GM23248 (cell line): ENCODE measurements around the gene ZBTB45. TPM values are rescaled to one million over a fixed set of nuclear protein-coding genes. Genes with fewer than 3 reads are reported as not detected.
"Not testable (repeated sequence)": the region's sequence is repeated elsewhere in the genome, so short reads cannot be mapped to it uniquely, and the experiment has no call there.

Experiments
- DNase-seq: peaks from one replicate; pipeline ENCODE4 v3.0.0-alpha.2; 2015
- H2AFZ ChIP-seq: fragments of 200-600 bp; sonication (generic); 2 replicates; pipeline ENCODE4 v1.6.1; 2016; ENCODE audit warnings: antibody characterized with exemption
- H3F3A ChIP-seq: fragments of 200-600 bp; sonication (generic); 2 replicates; pipeline ENCODE4 v1.6.1; 2016; ENCODE audit warnings: mild to moderate bottlenecking, antibody characterized with exemption, mixed run types; ENCODE audit not compliant: insufficient read depth
- H3K27ac ChIP-seq: fragments of 200-600 bp; sonication (generic); 2 replicates; pipeline ENCODE4 v1.5.1; 2016; ENCODE audit warnings: mild to moderate bottlenecking
- H3K27me3 ChIP-seq: fragments of 200-600 bp; sonication (generic); replicated peaks from 2 replicates; pipeline ENCODE4 v1.6.1; 2016; ENCODE audit warnings: mild to moderate bottlenecking; ENCODE audit not compliant: insufficient read depth
- H3K36me3 ChIP-seq: fragments of 200-600 bp; sonication (generic); 2 replicates; pipeline ENCODE4 v1.6.1; 2016; ENCODE audit warnings: low read depth, mild to moderate bottlenecking
- H3K4me1 ChIP-seq: fragments of 200-600 bp; sonication (generic); 2 replicates; pipeline ENCODE4 v1.6.1; 2016; ENCODE audit warnings: mild to moderate bottlenecking; ENCODE audit not compliant: insufficient read depth
- H3K4me2 ChIP-seq: fragments of 200-600 bp; sonication (generic); one replicate; pipeline ENCODE4 v1.6.1; 2016; ENCODE audit warnings: mild to moderate bottlenecking; ENCODE audit not compliant: unreplicated experiment
- H3K4me3 ChIP-seq: fragments of 200-600 bp; sonication (generic); 2 replicates; pipeline ENCODE4 v1.5.1; 2016; ENCODE audit warnings: mild to moderate bottlenecking
- H3K79me2 ChIP-seq: fragments of 200-600 bp; sonication (generic); 2 replicates; pipeline ENCODE4 v1.6.1; 2016; ENCODE audit warnings: mild to moderate bottlenecking; ENCODE audit not compliant: insufficient read depth
- H3K9ac ChIP-seq: fragments of 200-600 bp; sonication (generic); 2 replicates; pipeline ENCODE4 v1.6.1; 2016; ENCODE audit warnings: mild to moderate bottlenecking
- H3K9me2 ChIP-seq: fragments of 200-600 bp; sonication (generic); 2 replicates; pipeline ENCODE4 v1.6.1; 2016; ENCODE audit warnings: mixed run types, mild to moderate bottlenecking, moderate library complexity; ENCODE audit not compliant: insufficient read depth
- H3K9me3 ChIP-seq: fragments of 200-600 bp; sonication (generic); one replicate; pipeline ENCODE4 v1.6.1; 2017; ENCODE audit warnings: low read depth
- H4K20me1 ChIP-seq: fragments of 200-600 bp; sonication (generic); 2 replicates; pipeline ENCODE4 v1.6.0; 2016; ENCODE audit not compliant: insufficient read depth
- EZH2 ChIP-seq: fragments of 200-600 bp; sonication (generic); IDR thresholded peaks from 2 replicates; pipeline ENCODE4 v1.6.1; 2018; ENCODE audit warnings: antibody characterized with exemption, mild to moderate bottlenecking; ENCODE audit not compliant: insufficient read depth, poor library complexity, severe bottlenecking
- EZH2phosphoT487 ChIP-seq: fragments of 200-600 bp; sonication (generic); IDR thresholded peaks from 2 replicates; pipeline ENCODE4 v1.6.1; 2018; ENCODE audit warnings: antibody characterized with exemption, moderate library complexity, mild to moderate bottlenecking, low read depth; ENCODE audit not compliant: insufficient read depth
- WGBS, 2 experiments: methylation state at CpG; one replicate each; pipeline ENCODE4 v1.1.6; 2015 to 2017; ENCODE audit warnings: low lambda C conversion rate in 2 of 2, low coverage in 1 of 2; ENCODE audit errors: missing lambda C conversion rate in 2 of 2; 5-methylcytosine and 5-hydroxymethylcytosine counted together
- in situ Hi-C: fragments of 300-500 bp; cut with MboI; formaldehyde crosslinking; loops from 2 replicates; pipeline ENCODE4 v1.15.0; 2020
- polyA plus RNA-seq: library from polyadenylated mRNA; unstranded; fragments of >200 nt; fragmentation: Nextera tagmentation; extraction: Ambion mirVana; gene quantifications from 2 replicates; pipeline ENCODE4 v1.2.1, GENCODE V29; 2016
- total RNA-seq: library from RNA; depleted of rRNA; stranded (reverse); fragments of >200 nt; shearing (Covaris generic); gene quantifications from 2 replicates; pipeline ENCODE4 v1.2.3, GENCODE V29; 2014

The ZBTB45 gene
- total and polyA plus RNA-seq, 2 experiments from 2014 or later: 9.0 to 16.0 TPM

- Histone ChIP-seq H3K27ac (peak overlapping the region; percentile 94), H3K4me2 (peak overlapping the region; percentile 73)
Measured at GRCh38 chr19:58474291-58474996, 45.2 kb downstream of the ZBTB45 start.

GRCh38 chr19:58473775-58474174 lies 45.8 kb downstream of the ZBTB45 start:
- Histone ChIP-seq H4K20me1 (no peaks in the 10 kb centered on the region), H3K27ac (no peak overlapping the region), H3K36me3 (no peaks in the 10 kb centered on the region; the same call in 1 of the 2 replicates), H2AFZ (no peak overlapping the region), H3K79me2 (peaks cover 9% of the 10 kb centered on the region), H3K9ac (no peak overlapping the region), H3K4me3 (no peak overlapping the region), H3K9me2 (no peaks in the 10 kb centered on the region), H3K4me1 (peaks cover 16% of the 10 kb centered on the region), H3K9me3 (no peaks in the 10 kb centered on the region), H3K4me2 (no peak overlapping the region), H3F3A (peaks cover 21% of the 10 kb centered on the region), H3K27me3 (no peaks in the 10 kb centered on the region)
- in situ Hi-C loops: no loop called here
- TF ChIP-seq EZH2: no peak
- TF ChIP-seq EZH2phosphoT487: no peak
- no peak for DNase-seq

More at GRCh38 chr19:58474291-58474996, 45.2 kb downstream of the ZBTB45 start:
- in situ Hi-C loops: no loop called here
- DNase-seq: peak; percentile 56
- TF ChIP-seq EZH2phosphoT487 (no peak), EZH2 (no peak)
- Histone ChIP-seq H3K4me3 (peak overlapping the region; percentile 76; the same call in 1 of the 2 replicates), H3F3A (peaks cover 21% of the 10 kb centered on the region), H2AFZ (no peak overlapping the region), H3K36me3 (no peaks in the 10 kb centered on the region; the same call in 1 of the 2 replicates), H3K4me1 (peaks cover 16% of the 10 kb centered on the region), H3K9me2 (no peaks in the 10 kb centered on the region), H3K79me2 (peaks cover 2% of the 10 kb centered on the region), H4K20me1 (no peaks in the 10 kb centered on the region), H3K9ac (peak overlapping the region; percentile 88), H3K9me3 (no peaks in the 10 kb centered on the region), H3K27me3 (no peaks in the 10 kb centered on the region)
- WGBS, 2 experiments: 76 to 78% methylated on average over 12 of the region's 12 CpGs

GRCh38 chr19:58471736-58472135 lies 47.9 kb downstream of the ZBTB45 start:
- 93 to 97% methylated on average over 26 to 39 of the region's 39 CpGs for WGBS, 2 experiments
- H3K4me2 ChIP-seq: no peak overlapping the region
- H3K27me3 ChIP-seq: no peaks in the 10 kb centered on the region
- no peaks in the 10 kb centered on the region for H3K9me3 ChIP-seq
- H3K36me3 ChIP-seq: no peaks in the 10 kb centered on the region; the same call in 1 of the 2 replicates
- no peak for DNase-seq
- TF ChIP-seq EZH2 (no peak), EZH2phosphoT487 (no peak)
- H3K4me3 ChIP-seq: no peak overlapping the region
- no peak overlapping the region for H3K9ac ChIP-seq
- H3K4me1 ChIP-seq: peaks cover 16% of the 10 kb centered on the region
- no peak overlapping the region for H3K27ac ChIP-seq
- peaks cover 21% of the 10 kb centered on the region for H3F3A ChIP-seq
- in situ Hi-C loops: no loop called here
- no peaks in the 10 kb centered on the region for H3K9me2 ChIP-seq
- peaks cover 27% of the 10 kb centered on the region for H3K79me2 ChIP-seq
- no peak overlapping the region for H2AFZ ChIP-seq
- no peaks in the 10 kb centered on the region for H4K20me1 ChIP-seq

GRCh38 chr19:58470837-58471543 lies 48.6 kb downstream of the ZBTB45 start:
- H2AFZ ChIP-seq, H3K27ac ChIP-seq, H3K9ac ChIP-seq, H3K27me3 ChIP-seq, H3K4me3 ChIP-seq, H3K36me3 ChIP-seq, H3K9me2 ChIP-seq, H3K4me2 ChIP-seq, DNase-seq, H4K20me1 ChIP-seq, H3K9me3 ChIP-seq, in situ Hi-C loops: not testable (repeated sequence)
- Histone ChIP-seq H3F3A (peaks cover 21% of the 10 kb centered on the region), H3K79me2 (peaks cover 27% of the 10 kb centered on the region), H3K4me1 (peaks cover 16% of the 10 kb centered on the region)
- 93 to 96% methylated on average over 13 to 35 of the region's 53 CpGs for WGBS, 2 experiments
